Measurements from ENCODE around the gene SMARCB1.

DNA sequence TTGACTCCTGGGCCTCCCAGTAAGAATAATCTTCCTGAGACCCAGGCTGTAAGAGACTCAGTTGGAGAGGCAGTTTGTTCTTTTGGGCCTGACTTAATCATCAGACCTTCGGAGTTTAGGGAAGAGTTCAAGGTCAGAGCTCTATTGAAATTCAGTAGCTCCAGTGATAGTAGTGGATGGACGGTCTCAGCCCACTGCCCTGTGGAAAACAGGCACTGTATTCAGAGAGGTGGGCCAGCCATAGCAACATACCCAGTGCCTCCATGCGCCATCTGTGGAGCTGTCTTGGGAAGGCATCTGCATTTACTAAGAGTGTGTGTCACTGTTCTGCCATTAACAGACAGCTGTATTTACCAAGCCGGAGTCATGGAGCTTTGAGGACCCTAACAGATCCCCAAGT lies 2.9 kb downstream of the SMARCB1 start:
- TF ChIP-seq, protein P1, sequence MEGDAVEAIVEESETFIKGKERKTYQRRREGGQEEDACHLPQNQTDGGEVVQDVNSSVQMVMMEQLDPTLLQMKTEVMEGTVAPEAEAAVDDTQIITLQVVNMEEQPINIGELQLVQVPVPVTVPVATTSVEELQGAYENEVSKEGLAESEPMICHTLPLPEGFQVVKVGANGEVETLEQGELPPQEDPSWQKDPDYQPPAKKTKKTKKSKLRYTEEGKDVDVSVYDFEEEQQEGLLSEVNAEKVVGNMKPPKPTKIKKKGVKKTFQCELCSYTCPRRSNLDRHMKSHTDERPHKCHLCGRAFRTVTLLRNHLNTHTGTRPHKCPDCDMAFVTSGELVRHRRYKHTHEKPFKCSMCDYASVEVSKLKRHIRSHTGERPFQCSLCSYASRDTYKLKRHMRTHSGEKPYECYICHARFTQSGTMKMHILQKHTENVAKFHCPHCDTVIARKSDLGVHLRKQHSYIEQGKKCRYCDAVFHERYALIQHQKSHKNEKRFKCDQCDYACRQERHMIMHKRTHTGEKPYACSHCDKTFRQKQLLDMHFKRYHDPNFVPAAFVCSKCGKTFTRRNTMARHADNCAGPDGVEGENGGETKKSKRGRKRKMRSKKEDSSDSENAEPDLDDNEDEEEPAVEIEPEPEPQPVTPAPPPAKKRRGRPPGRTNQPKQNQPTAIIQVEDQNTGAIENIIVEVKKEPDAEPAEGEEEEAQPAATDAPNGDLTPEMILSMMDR (IDR thresholded peaks at IDR 0.05), result no peak
- no peak for TF ChIP-seq POLR2A (IDR thresholded peaks at IDR 0.05)

All from transverse colon (tissue), 3 donors.